ENCODE data around the gene NEK1. TPM values are rescaled to one million over a fixed set of nuclear protein-coding genes. Genes with fewer than 3 reads are reported as not detected.

The NEK1 gene
- total and polyA plus RNA-seq, 2 of the 8 experiments (the other 6 are each of a cell fraction or from before 2014, with no cell fraction given), result 3.9 to 11.7 TPM

DNA sequence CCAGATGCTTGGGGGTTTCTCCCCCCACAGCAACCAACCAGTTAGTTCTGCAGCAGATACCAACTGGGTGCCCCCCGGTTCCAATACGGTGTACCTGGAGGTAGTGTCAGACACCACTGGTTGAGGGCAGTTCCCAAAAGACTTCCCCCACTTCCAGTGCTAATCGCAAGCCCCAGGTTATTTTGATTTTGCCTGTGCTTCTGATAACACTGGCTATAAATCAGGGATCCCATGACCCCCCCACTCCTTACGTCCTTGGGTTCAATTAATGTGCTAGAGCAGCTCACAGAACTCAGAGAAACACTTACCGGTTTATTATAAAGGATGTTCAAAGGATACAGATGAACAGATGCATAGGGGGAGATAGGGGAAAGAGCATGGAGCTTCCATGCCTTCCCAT, 13.5 kb upstream of the NEK1 start:
- no peaks in the 10 kb centered on the region for H3K27me3 ChIP-seq (replicated peaks in 1 of 4; ENCODE audit: control insufficient read depth in 3 of 4, extremely low read depth in 1 of 4, insufficient read depth in 3 of 4, low read length in 3 of 4)
- H3K23ac ChIP-seq (ENCODE audit: insufficient read length), result no peak overlapping the region
- no peak overlapping the region for H2AFZ ChIP-seq (ENCODE audit: low read length)
- FAIRE-seq (no peak), DNase-seq (ENCODE audit: low read depth in 1 of 2, low spot score in 2 of 2) (no peak)
- no peak overlapping the region for H3K9ac ChIP-seq (replicated peaks in 1 of 4; ENCODE audit: extremely low read depth in 1 of 4, low read depth in 3 of 4, low read length in 3 of 4)
- no peak overlapping the region for H2BK120ac ChIP-seq (replicated peaks; ENCODE audit: low read depth, low read length)
- WGBS, 2 experiments (ENCODE audit: extremely low coverage in 1 of 2, insufficient coverage in 1 of 2, insufficient read length in 1 of 2, insufficient replicate concordance in 2 of 2, low coverage in 1 of 2, low lambda C conversion rate in 2 of 2, missing lambda C conversion rate in 1 of 2), result 92% methylated on average over 5 of the region's 5 CpGs; no CpG with 5 or more reads in 1 of the 2 experiments
- no peak overlapping the region for H3K56ac ChIP-seq (replicated peaks; ENCODE audit: insufficient read length, low read depth, low read length)
- H2BK5ac ChIP-seq (ENCODE audit: low read depth, low read length), result no peak overlapping the region
- no peak overlapping the region for H3K14ac ChIP-seq (ENCODE audit: insufficient read length)
- H3K4me2 ChIP-seq (ENCODE audit: insufficient read depth in 1 of 2, low read depth in 2 of 2, low read length in 2 of 2), result no peak overlapping the region
- H2BK12ac ChIP-seq (ENCODE audit: low read depth, low read length), result no peak overlapping the region
- H3K4ac ChIP-seq (replicated peaks; ENCODE audit: insufficient read length, low read depth, low read length), result no peak overlapping the region
- no peak overlapping the region for H4K5ac ChIP-seq (ENCODE audit: insufficient read length, low read depth, low read length)
- H3K36me3 ChIP-seq (ENCODE audit: control insufficient read depth in 2 of 4, insufficient read depth in 4 of 4, low read length in 3 of 4), result no peaks in the 10 kb centered on the region
- H4K91ac ChIP-seq (replicated peaks; ENCODE audit: insufficient read length, low read length), result no peak overlapping the region
- peaks cover 2% of the 10 kb centered on the region; the same call in 1 of the 2 replicates for H3K23me2 ChIP-seq (ENCODE audit: low read depth, low read length)
- no peak overlapping the region for H4K8ac ChIP-seq (ENCODE audit: extremely low read depth, insufficient read depth, low read length)
- peaks cover 9 to 93% of the 10 kb centered on the region in 2 experiments; a peak in 3 of 4 replicates for H3K79me2 ChIP-seq (ENCODE audit: control insufficient read depth in 1 of 2, insufficient read depth in 2 of 2, low read length in 2 of 2)
- no peak overlapping the region for H2BK20ac ChIP-seq (ENCODE audit: low read length)
- H4K20me1 ChIP-seq (replicated peaks in 1 of 2; ENCODE audit: control insufficient read depth in 1 of 2, insufficient read depth in 2 of 2, low read length in 2 of 2), result peaks cover 0 to 2% of the 10 kb centered on the region in 2 experiments
- H3K27ac ChIP-seq (ENCODE audit: low read depth, low read length), result no peak overlapping the region
- no peak overlapping the region for H2BK15ac ChIP-seq (ENCODE audit: low read length)
- H3K4me3 ChIP-seq (ENCODE audit: extremely low read depth in 1 of 4, insufficient read depth in 2 of 4, low read depth in 3 of 4, low read length in 4 of 4), result no peak overlapping the region
- no peak overlapping the region for H3K18ac ChIP-seq (ENCODE audit: extremely low read depth, low read length)
- H3K9me3 ChIP-seq (ENCODE audit: insufficient read depth in 2 of 2, low read depth in 1 of 2, low read length in 1 of 2), result no peaks in the 10 kb centered on the region
- CTCF ChIA-PET (ENCODE audit: partially characterized antibody), result interaction anchor here (2.3 kb wide), 1 partner anchor 12 kb away, joined by 6 read pairs; no protein-coding TSS in a partner anchor
- H2AK5ac ChIP-seq (ENCODE audit: low read depth, low read length), result 0 out of 2 replicates have a peak overlapping the region, but pooled peaks have one; percentile 19
- no peaks in the 10 kb centered on the region; the same call in 1 of the 2 replicates for H3K79me1 ChIP-seq (ENCODE audit: low read depth, low read length)
- peaks cover 0 to 3% (median 0%) of the 10 kb centered on the region in 4 experiments; a peak in 2 of 7 replicates for H3K4me1 ChIP-seq (replicated peaks in 1 of 4; ENCODE audit: control insufficient read depth in 3 of 4, insufficient read depth in 4 of 4, low read length in 3 of 4)
- POLR2A ChIA-PET (ENCODE audit: partially characterized antibody), result no interaction called here
- TF ChIP-seq POLR2AphosphoS5 (IDR thresholded peaks at IDR 0.05; ENCODE audit: low read depth, low read length), result no peak
- TF ChIP-seq TAF1 (IDR thresholded peaks at IDR 0.05; ENCODE audit: low read depth, low read length), result no peak
- no peak for TF ChIP-seq SRF (IDR thresholded peaks at IDR 0.05; ENCODE audit: low read depth, low read length)
- TF ChIP-seq RNF2 (IDR thresholded peaks at IDR 0.05; ENCODE audit: borderline replicate concordance, low read depth, low read length, missing control alignments, poor library complexity, severe bottlenecking), result no peak
- TF ChIP-seq JUN (IDR thresholded peaks at IDR 0.05; ENCODE audit: low read depth, low read length), result no peak
- no peak for TF ChIP-seq EGR1 (IDR thresholded peaks at IDR 0.05; ENCODE audit: borderline replicate concordance, low read depth, low read length)
- TF ChIP-seq ASH2L (IDR thresholded peaks at IDR 0.05; ENCODE audit: low read length), result no peak
- no peak for TF ChIP-seq RBBP5 (IDR thresholded peaks at IDR 0.05; ENCODE audit: borderline replicate concordance, low read depth, low read length)
- TF ChIP-seq, protein P1, sequence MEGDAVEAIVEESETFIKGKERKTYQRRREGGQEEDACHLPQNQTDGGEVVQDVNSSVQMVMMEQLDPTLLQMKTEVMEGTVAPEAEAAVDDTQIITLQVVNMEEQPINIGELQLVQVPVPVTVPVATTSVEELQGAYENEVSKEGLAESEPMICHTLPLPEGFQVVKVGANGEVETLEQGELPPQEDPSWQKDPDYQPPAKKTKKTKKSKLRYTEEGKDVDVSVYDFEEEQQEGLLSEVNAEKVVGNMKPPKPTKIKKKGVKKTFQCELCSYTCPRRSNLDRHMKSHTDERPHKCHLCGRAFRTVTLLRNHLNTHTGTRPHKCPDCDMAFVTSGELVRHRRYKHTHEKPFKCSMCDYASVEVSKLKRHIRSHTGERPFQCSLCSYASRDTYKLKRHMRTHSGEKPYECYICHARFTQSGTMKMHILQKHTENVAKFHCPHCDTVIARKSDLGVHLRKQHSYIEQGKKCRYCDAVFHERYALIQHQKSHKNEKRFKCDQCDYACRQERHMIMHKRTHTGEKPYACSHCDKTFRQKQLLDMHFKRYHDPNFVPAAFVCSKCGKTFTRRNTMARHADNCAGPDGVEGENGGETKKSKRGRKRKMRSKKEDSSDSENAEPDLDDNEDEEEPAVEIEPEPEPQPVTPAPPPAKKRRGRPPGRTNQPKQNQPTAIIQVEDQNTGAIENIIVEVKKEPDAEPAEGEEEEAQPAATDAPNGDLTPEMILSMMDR (IDR thresholded peaks at IDR 0.05; ENCODE audit: control extremely low read depth in 1 of 3, insufficient read depth in 1 of 3, low read depth in 1 of 3, low read length in 3 of 3), result no peak
- no peak for TF ChIP-seq CBX5 (IDR thresholded peaks at IDR 0.05; ENCODE audit: low read depth, low read length)
- no peak for TF ChIP-seq NANOG (IDR thresholded peaks at IDR 0.05; ENCODE audit: insufficient read depth, low read depth, low read length, poor library complexity, severe bottlenecking)
